Mucosa of descending colon (tissue), 3 donors: Measurements from ENCODE around the gene TMEM186. TPM values are rescaled to one million over a fixed set of nuclear protein-coding genes. Genes with fewer than 3 reads are reported as not detected.
"Not testable (repeated sequence)": the region's sequence is repeated elsewhere in the genome, so short reads cannot be mapped to it uniquely, and the experiment has no call there.

Experiments used
- ATAC-seq: fragments of 200-7000 bp; cut with Tn5 transposase; one replicate; pipeline ENCODE4 v1.9.1; 2020; ENCODE audit warnings: mild to moderate bottlenecking, moderate library complexity
- DNase-seq, 3 donors: peaks; one replicate each; pipeline ENCODE4 v3.0.0-alpha.2; 2020
- H3K36me3 ChIP-seq: fragments of 200-600 bp; one replicate; pipeline ENCODE4 v1.8.0; 2021; ENCODE audit warnings: low read depth, mild to moderate bottlenecking
- H3K4me1 ChIP-seq: fragments of 200-600 bp; one replicate; pipeline ENCODE4 v1.8.0; 2021; ENCODE audit warnings: low read depth, mild to moderate bottlenecking
- H3K4me3 ChIP-seq: fragments of 200-600 bp; one replicate; pipeline ENCODE4 v1.8.0; 2021; ENCODE audit warnings: mild to moderate bottlenecking
- H3K9me3 ChIP-seq: fragments of 200-600 bp; one replicate; pipeline ENCODE4 v1.8.0; 2021; ENCODE audit warnings: mild to moderate bottlenecking
- CTCF ChIP-seq: fragments of 200-600 bp; IDR thresholded peaks from one replicate; pipeline ENCODE4 v1.8.0; 2022; ENCODE audit warnings: antibody characterized with exemption, mild to moderate bottlenecking
- intact Hi-C, 2 donors: fragments of 100-400 bp; cut with DNase I in 1 of 2; cut with micrococcal nuclease in 1 of 2; formaldehyde crosslinking; loops; one replicate each; pipeline versions ENCODE4 v1.11.0 to v1.11.1; 2022; cut with DNase I, micrococcal nuclease
- total RNA-seq, 3 donors: library from RNA; stranded (reverse); fragmentation: NEBNext Ultra II Directional in 2 of 3; extraction: Animal tissue kit (Norgen Biotek cat#: 25700) in 2 of 3; gene quantifications; one replicate each; pipeline versions ENCODE4 v1.2.1 to v1.2.4, GENCODE V29; 2021 to 2023
- donor health status: DM: no; HTN: no; CAD: no; lungs with moderate emphysema.
- donor health status: DM: no; HTN: no; CAD: no.
- donor health status: DM: no; HTN: yes; CAD: no.

Gene TMEM186
- total RNA-seq, 3 donors from 2014 or later: 12.2 to 13.9 (median 13.2) TPM

- no peak for DNase-seq
- no peak for TF ChIP-seq CTCF
- Histone ChIP-seq H3K36me3 (peaks cover 13% of the 10 kb centered on the region), H3K9me3 (no peaks in the 10 kb centered on the region), H3K4me1 (peaks cover 18% of the 10 kb centered on the region), H3K4me3 (no peak overlapping the region)
- intact Hi-C loops: no loop called here
- ATAC-seq: no peak
Measured at GRCh38 chr16:8804313-8804712, 6.9 kb upstream of the TMEM186 start.

- DNase-seq, ATAC-seq, intact Hi-C loops, H3K9me3 ChIP-seq, H3K4me3 ChIP-seq: not testable (repeated sequence)
- Histone ChIP-seq H3K36me3 (peaks cover 13% of the 10 kb centered on the region), H3K4me1 (peaks cover 22% of the 10 kb centered on the region)
Measured at GRCh38 chr16:8803733-8804132, 6.3 kb upstream of the TMEM186 start.

GRCh38 chr16:8801701-8802100 is 4.3 kb upstream of the TMEM186 start:
- H3K4me3 ChIP-seq: no peak overlapping the region
- TF ChIP-seq CTCF: no peak
- no peaks in the 10 kb centered on the region for H3K9me3 ChIP-seq
- no peak for DNase-seq
- ATAC-seq: peak; percentile 32
- peaks cover 29% of the 10 kb centered on the region for H3K4me1 ChIP-seq
- no peaks in the 10 kb centered on the region for H3K36me3 ChIP-seq
- intact Hi-C loops: no loop called here

GRCh38 chr16:8798535-8799157 is 1.2 kb upstream of the TMEM186 start:
- Histone ChIP-seq H3K36me3 (no peaks in the 10 kb centered on the region), H3K4me1 (peaks cover 33% of the 10 kb centered on the region), H3K4me3 (peak overlapping the region; percentile 74), H3K9me3 (no peaks in the 10 kb centered on the region)
- no peak for TF ChIP-seq CTCF
- intact Hi-C loops: no loop called here
- peak; percentile 33 for ATAC-seq
- DNase-seq: peak in 1 of 3 donors; percentile 28

- Histone ChIP-seq H3K4me1 (peaks cover 33% of the 10 kb centered on the region), H3K4me3 (peak overlapping the region; percentile 74), H3K36me3 (no peaks in the 10 kb centered on the region), H3K9me3 (no peaks in the 10 kb centered on the region)
- ATAC-seq (peak; percentile 8), DNase-seq (no peak)
- intact Hi-C loops: no loop called here
- no peak for TF ChIP-seq CTCF
Measured at GRCh38 chr16:8798174-8798527, 712 bp upstream of the TMEM186 start.

- ATAC-seq (no peak), DNase-seq (no peak)
- intact Hi-C loops: no loop called here
Measured at GRCh38 chr16:8796469-8797363, 723 bp downstream of the TMEM186 start.

More at GRCh38 chr16:8796469-8797363, 723 bp downstream of the TMEM186 start:
- TF ChIP-seq CTCF: no peak
- no peaks in the 10 kb centered on the region for H3K36me3 ChIP-seq
- H3K4me3 ChIP-seq: peak overlapping the region; percentile 74
- no peaks in the 10 kb centered on the region for H3K9me3 ChIP-seq
- H3K4me1 ChIP-seq: peaks cover 33% of the 10 kb centered on the region
